Measurements from ENCODE around the gene ACACA.
"Not testable (repeated sequence)": the region's sequence is repeated elsewhere in the genome, so short reads cannot be mapped to it uniquely, and the experiment has no call there.

The ACACA gene

GRCh38 chr17:37167756-37168155 is 238.9 kb downstream of the ACACA start:
- no peak overlapping the region for H3K27ac Mint-ChIP-seq
- H3K27me3 Mint-ChIP-seq = no peaks in the 10 kb centered on the region
- DNase-seq = no peak
- no peak overlapping the region for H3K4me3 Mint-ChIP-seq
- H3K9me3 Mint-ChIP-seq = no peaks in the 10 kb centered on the region
- no peaks in the 10 kb centered on the region for H3K4me1 Mint-ChIP-seq
- CTCF ChIA-PET = no interaction called here
- H3K36me3 Mint-ChIP-seq = peaks cover 4% of the 10 kb centered on the region

- H3K27ac Mint-ChIP-seq = no peak overlapping the region
- no peak for DNase-seq
- no peaks in the 10 kb centered on the region for H3K27me3 Mint-ChIP-seq
- no peaks in the 10 kb centered on the region for H3K9me3 Mint-ChIP-seq
- CTCF ChIA-PET = no interaction called here
- no peak overlapping the region for H3K4me3 Mint-ChIP-seq
- H3K36me3 Mint-ChIP-seq = peaks cover 12% of the 10 kb centered on the region
- H3K4me1 Mint-ChIP-seq = no peaks in the 10 kb centered on the region
These were observed 242.6 kb downstream of the ACACA start for GRCh38 chr17:37164057-37164456.

- Mint-ChIP-seq H3K4me1 (no peaks in the 10 kb centered on the region), H3K27me3 (no peaks in the 10 kb centered on the region), H3K4me3 (no peak overlapping the region), H3K36me3 (peaks cover 17% of the 10 kb centered on the region), H3K9me3 (no peaks in the 10 kb centered on the region), H3K27ac (no peak overlapping the region)
- DNase-seq = no peak
- CTCF ChIA-PET = no interaction called here
These were observed 243.8 kb downstream of the ACACA start for GRCh38 chr17:37162800-37163199.

GRCh38 chr17:37160944-37161343 is 245.7 kb downstream of the ACACA start:
- no peaks in the 10 kb centered on the region for H3K4me1 Mint-ChIP-seq
- no peaks in the 10 kb centered on the region for H3K27me3 Mint-ChIP-seq
- no peak overlapping the region for H3K4me3 Mint-ChIP-seq
- no peak for DNase-seq
- no peaks in the 10 kb centered on the region for H3K9me3 Mint-ChIP-seq
- H3K27ac Mint-ChIP-seq = no peak overlapping the region
- CTCF ChIA-PET = no interaction called here
- H3K36me3 Mint-ChIP-seq = peaks cover 21% of the 10 kb centered on the region

- Mint-ChIP-seq H3K4me3 (no peak overlapping the region), H3K36me3 (peaks cover 21% of the 10 kb centered on the region), H3K27me3 (no peaks in the 10 kb centered on the region), H3K27ac (no peak overlapping the region), H3K4me1 (no peaks in the 10 kb centered on the region), H3K9me3 (no peaks in the 10 kb centered on the region)
- no peak for DNase-seq
- CTCF ChIA-PET = no interaction called here
These were observed 248.3 kb downstream of the ACACA start for GRCh38 chr17:37158290-37158689.

GRCh38 chr17:37148156-37148555 is 258.5 kb downstream of the ACACA start:
- CTCF ChIA-PET = interaction anchor here (0.6 to 0.8 kb wide), 2 partner anchors 545 to 1165 kb away, joined by 3 read pairs; no protein-coding TSS in a partner anchor
- Mint-ChIP-seq H3K27me3 (no peaks in the 10 kb centered on the region), H3K4me3 (no peak overlapping the region), H3K9me3 (no peaks in the 10 kb centered on the region), H3K36me3 (peaks cover 23% of the 10 kb centered on the region), H3K27ac (no peak overlapping the region), H3K4me1 (peaks cover 22% of the 10 kb centered on the region)
- no peak for DNase-seq

- Mint-ChIP-seq H3K36me3 (peaks cover 22% of the 10 kb centered on the region), H3K27ac (peak overlapping the region; percentile 75), H3K4me1 (peaks cover 22% of the 10 kb centered on the region), H3K4me3 (peak overlapping the region; percentile 8), H3K27me3 (no peaks in the 10 kb centered on the region), H3K9me3 (no peaks in the 10 kb centered on the region)
- no peak for DNase-seq
- CTCF ChIA-PET = interaction anchor here (0.8 kb wide), 1 partner anchor 544 kb away, joined by 3 read pairs; no protein-coding TSS in a partner anchor
These were observed 259.3 kb downstream of the ACACA start for GRCh38 chr17:37147301-37147812.

- Mint-ChIP-seq H3K27me3 (no peaks in the 10 kb centered on the region), H3K4me1 (peaks cover 22% of the 10 kb centered on the region), H3K36me3 (peaks cover 24% of the 10 kb centered on the region), H3K4me3 (no peak overlapping the region), H3K27ac (peak overlapping the region; percentile 15), H3K9me3 (no peaks in the 10 kb centered on the region)
- DNase-seq = no peak
- CTCF ChIA-PET = no interaction called here
These were observed 260.3 kb downstream of the ACACA start for GRCh38 chr17:37146086-37147064.

- Mint-ChIP-seq H3K4me3 (no peak overlapping the region), H3K36me3 (peaks cover 19% of the 10 kb centered on the region), H3K27me3 (no peaks in the 10 kb centered on the region), H3K27ac (no peak overlapping the region), H3K9me3 (no peaks in the 10 kb centered on the region), H3K4me1 (peaks cover 22% of the 10 kb centered on the region)
- DNase-seq = no peak
- CTCF ChIA-PET = interaction anchor here (1.0 kb wide), 1 partner anchor 14 kb away, joined by 3 read pairs; no protein-coding TSS in a partner anchor
These were observed 262.4 kb downstream of the ACACA start for GRCh38 chr17:37144075-37144701.

GRCh38 chr17:37143558-37143957 is 263.1 kb downstream of the ACACA start:
- H3K27me3 Mint-ChIP-seq, H3K4me3 Mint-ChIP-seq, CTCF ChIA-PET, H3K27ac Mint-ChIP-seq, DNase-seq, H3K9me3 Mint-ChIP-seq: not testable (repeated sequence)
- peaks cover 16% of the 10 kb centered on the region for H3K36me3 Mint-ChIP-seq
- peaks cover 22% of the 10 kb centered on the region for H3K4me1 Mint-ChIP-seq

- H3K4me1 Mint-ChIP-seq = peaks cover 19% of the 10 kb centered on the region
- H3K9me3 Mint-ChIP-seq = no peaks in the 10 kb centered on the region
- no peaks in the 10 kb centered on the region for H3K27me3 Mint-ChIP-seq
- H3K36me3 Mint-ChIP-seq = peaks cover 16% of the 10 kb centered on the region
- no peak overlapping the region for H3K4me3 Mint-ChIP-seq
- CTCF ChIA-PET = no interaction called here
- H3K27ac Mint-ChIP-seq = no peak overlapping the region
- DNase-seq = no peak
These were observed 264.2 kb downstream of the ACACA start for GRCh38 chr17:37142294-37142896.

GRCh38 chr17:37138571-37139120 is 268.0 kb downstream of the ACACA start:
- no peaks in the 10 kb centered on the region for H3K9me3 Mint-ChIP-seq
- peaks cover 3% of the 10 kb centered on the region for H3K4me1 Mint-ChIP-seq
- H3K36me3 Mint-ChIP-seq = peaks cover 5% of the 10 kb centered on the region
- H3K27ac Mint-ChIP-seq = no peak overlapping the region
- H3K27me3 Mint-ChIP-seq = no peaks in the 10 kb centered on the region
- DNase-seq = no peak
- CTCF ChIA-PET = interaction anchor here (0.6 to 1.7 kb wide), 4 partner anchors 15 to 536 kb away, joined by 3 to 5 read pairs (median 3); no protein-coding TSS in a partner anchor
- H3K4me3 Mint-ChIP-seq = no peak overlapping the region

GRCh38 chr17:37137906-37138514 is 268.6 kb downstream of the ACACA start:
- peaks cover 3% of the 10 kb centered on the region for H3K36me3 Mint-ChIP-seq
- CTCF ChIA-PET = interaction anchor here (1.2 to 1.7 kb wide), 2 partner anchors 15 to 536 kb away, joined by 3 to 5 read pairs; no protein-coding TSS in a partner anchor
- H3K27ac Mint-ChIP-seq = no peak overlapping the region

More at GRCh38 chr17:37137906-37138514, 268.6 kb downstream of the ACACA start:
- Mint-ChIP-seq H3K4me1 (peaks cover 3% of the 10 kb centered on the region), H3K9me3 (no peaks in the 10 kb centered on the region), H3K27me3 (no peaks in the 10 kb centered on the region), H3K4me3 (no peak overlapping the region)
- no peak for DNase-seq
